ENCODE measurements around the gene MAEA.
A peak's percentile ranks its signal among the peaks of the same experiment; 100 is the strongest.

The MAEA gene

DNA sequence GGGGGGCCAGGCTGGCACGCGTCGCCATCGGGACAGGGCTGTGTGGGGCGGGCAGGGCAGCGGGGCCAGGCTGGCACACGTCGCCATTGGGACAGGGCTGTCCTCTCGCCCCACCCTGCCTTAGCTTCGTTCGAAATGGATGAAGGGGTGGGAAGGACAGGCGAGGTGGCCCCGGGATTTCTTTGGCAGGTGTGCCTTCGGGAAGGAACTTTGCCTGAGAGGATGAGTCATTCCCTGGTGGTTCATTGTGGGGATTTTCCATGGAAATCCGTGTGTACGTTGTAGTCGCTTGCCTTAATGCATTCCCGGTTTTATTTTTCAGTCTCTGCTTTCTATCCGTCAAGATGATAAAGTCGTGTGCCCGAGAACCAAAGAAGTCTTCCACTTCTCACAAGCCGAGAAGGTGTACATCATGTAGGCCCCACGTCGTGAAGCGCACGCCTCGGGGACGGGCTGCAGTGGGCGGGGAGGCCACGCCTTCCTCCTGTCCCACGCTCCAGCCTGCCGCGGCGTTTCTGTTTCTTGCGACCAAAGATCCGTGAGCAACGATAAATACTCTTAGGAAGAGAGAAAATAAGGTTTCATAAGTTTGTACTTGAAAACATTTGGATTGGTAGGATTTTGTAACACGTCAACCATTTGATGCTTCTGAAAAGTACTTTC is 49.2 kb downstream of the MAEA start:
- DNase-seq, result no peak

- DNase-seq, result no peak
Measured at GRCh38 chr4:1339489-1339888, 49.8 kb downstream of the MAEA start.

- no peak for DNase-seq
Measured at GRCh38 chr4:1340181-1340747, 50.6 kb downstream of the MAEA start.

GRCh38 chr4:1340861-1341260 is 51.2 kb downstream of the MAEA start:
- DNase-seq, result no peak

GRCh38 chr4:1342003-1342402 is 52.3 kb downstream of the MAEA start:
- no peak for DNase-seq

GRCh38 chr4:1344696-1345095 is 55.0 kb downstream of the MAEA start:
- DNase-seq, result no peak

GRCh38 chr4:1345903-1346780 is 56.5 kb downstream of the MAEA start:
- no peak for DNase-seq

DNA sequence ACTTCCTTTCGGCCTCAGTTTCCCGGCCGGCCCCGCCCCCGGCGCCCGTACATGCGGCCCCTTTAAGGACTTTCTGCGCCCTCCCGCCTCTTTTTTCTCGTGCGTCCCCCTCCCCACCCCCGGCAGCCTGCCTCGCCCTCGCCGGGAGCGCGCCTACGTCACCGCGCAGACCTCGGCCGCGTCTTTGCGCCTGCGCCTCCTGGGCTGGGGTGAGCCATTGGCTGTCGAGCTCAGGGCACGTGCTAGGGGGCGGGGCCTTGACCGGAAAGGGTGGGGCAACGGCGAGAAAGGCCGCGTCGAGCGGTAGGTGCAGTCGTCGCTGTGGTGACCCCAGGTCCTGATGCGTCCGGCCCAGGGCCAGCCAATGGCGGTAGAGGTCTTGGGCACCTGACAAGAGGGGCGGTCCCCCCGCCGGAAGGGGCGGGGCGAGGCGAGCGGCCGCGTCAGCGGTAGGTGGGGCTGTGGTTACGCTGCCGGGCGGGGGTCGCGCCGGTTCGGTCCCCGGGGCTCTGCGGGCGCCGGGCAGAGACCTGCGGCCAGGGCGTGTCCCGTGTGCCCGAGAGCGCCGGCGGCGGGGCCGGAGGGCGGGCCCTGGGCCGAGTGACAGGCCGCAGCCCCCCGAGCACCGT is 57.2 kb downstream of the MAEA start, which contains the start of gene UVSSA:
UVSSA (plus strand) TSS at position 428 of the 629 bp plus-strand sequence. CDS start 884 bp downstream, outside the sequence.
- DNase-seq, result peak; percentile 100

- DNase-seq, result no peak
Measured at GRCh38 chr4:1347410-1347864, 57.7 kb downstream of the MAEA start.

DNA sequence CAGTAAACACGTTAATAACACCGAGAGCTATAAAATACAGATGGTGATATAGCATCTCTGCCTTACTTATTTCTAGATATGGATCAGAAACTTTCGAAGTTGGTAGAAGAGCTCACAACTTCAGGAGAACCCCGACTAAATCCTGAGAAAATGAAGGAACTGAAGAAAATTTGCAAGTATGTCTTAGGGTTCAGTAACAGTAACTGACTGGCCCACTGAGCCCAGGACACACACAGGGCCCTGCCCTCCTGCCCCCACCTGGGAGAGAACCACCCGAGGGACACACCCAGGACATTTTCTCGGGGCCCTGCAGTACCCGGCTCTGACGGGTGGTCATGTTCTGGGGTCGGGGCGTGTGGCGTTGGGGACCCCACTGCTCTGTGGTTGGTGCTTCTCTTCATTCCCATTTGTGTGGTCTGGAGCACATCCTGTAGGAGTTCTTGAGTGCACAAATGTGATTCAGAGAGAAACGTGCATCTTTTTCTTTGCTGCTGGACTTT is 58.4 kb downstream of the MAEA start:
- DNase-seq, result no peak

DNA sequence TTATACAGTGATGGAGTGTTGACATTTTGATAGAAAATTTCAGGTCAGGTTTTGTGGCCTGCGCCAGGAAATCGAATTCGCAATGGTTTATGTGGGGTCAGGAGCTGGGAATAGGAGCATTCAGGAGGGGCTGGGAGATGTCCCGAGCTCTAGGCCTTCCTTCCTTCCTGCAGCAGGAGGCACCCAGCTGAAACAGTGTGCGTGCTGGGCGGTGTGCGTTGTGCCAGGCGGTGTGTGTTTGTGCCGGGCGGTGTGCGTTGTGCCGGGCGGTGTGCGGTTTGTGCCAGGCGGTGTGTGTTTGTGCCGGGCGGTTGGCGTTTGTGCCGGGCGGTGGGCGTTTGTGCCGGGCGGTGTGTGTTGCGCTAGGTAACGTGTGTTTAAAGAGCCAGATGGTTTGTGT is 59.1 kb downstream of the MAEA start:
- no peak for DNase-seq

- no peak for DNase-seq
Measured at GRCh38 chr4:1349359-1350168, 59.9 kb downstream of the MAEA start.

- DNase-seq, result no peak
Measured at GRCh38 chr4:1350169-1350520, 60.5 kb downstream of the MAEA start.

GRCh38 chr4:1351854-1352566 is 62.3 kb downstream of the MAEA start:
- DNase-seq, result peak; percentile 68

DNA sequence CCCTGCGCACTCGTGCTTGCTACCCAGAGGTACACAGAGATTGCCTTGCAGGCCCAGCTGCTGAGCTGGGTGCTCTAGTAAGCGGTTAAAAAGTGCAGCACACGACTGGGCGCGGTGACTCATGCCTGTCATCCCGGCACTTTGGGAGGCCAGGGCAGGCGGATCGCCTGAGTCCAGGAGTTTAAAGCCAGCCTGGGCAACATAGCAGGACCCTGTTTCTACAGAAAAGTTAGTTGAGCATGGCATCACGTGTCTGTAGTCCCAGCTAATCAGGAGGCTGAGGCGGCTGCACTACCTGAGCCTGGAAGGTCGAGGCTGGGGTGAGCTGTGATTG is 62.8 kb downstream of the MAEA start:
- DNase-seq, result no peak

DNA sequence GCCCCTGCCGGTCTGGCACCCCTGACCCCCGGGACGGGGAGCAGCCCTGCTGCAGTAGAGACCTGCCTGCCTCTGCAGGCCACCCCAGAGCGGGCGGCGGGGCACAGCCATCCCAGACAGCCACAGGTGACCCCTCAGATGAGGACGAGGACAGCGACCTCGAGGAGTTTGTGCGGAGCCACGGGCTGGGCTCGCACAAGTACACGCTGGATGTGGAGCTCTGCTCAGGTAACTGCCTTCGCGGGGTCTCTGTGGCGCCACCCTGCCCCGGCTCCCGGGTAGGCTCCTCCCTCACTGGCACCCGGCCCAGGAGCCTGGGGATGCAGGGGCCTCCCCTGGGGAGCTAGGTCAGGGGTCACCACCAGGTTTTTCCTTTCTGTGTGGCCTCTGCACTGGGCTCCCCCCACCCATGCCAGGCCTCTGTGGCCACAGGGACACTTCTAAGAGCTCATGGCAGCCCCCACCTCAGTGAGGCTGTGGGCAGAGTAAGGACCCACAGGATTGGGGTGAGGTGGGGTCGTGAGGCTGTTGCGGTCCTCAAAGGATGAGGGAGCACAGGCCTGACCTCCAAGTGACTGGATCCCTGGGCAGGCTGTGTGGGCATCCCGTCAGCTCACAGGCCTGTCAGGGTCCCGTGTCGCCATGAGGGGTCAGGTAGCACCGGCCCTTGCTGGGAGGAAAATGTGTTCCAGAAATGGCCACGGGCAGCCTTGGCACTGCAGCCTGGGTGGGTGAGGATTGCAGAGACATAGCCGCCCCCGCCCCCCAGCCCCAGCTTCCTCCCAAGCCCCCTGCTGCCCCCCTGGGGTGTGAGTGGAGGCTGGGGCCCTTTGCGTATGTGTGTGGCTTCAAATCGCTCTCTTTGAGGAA is 63.7 kb downstream of the MAEA start:
- DNase-seq, result no peak

DNA sequence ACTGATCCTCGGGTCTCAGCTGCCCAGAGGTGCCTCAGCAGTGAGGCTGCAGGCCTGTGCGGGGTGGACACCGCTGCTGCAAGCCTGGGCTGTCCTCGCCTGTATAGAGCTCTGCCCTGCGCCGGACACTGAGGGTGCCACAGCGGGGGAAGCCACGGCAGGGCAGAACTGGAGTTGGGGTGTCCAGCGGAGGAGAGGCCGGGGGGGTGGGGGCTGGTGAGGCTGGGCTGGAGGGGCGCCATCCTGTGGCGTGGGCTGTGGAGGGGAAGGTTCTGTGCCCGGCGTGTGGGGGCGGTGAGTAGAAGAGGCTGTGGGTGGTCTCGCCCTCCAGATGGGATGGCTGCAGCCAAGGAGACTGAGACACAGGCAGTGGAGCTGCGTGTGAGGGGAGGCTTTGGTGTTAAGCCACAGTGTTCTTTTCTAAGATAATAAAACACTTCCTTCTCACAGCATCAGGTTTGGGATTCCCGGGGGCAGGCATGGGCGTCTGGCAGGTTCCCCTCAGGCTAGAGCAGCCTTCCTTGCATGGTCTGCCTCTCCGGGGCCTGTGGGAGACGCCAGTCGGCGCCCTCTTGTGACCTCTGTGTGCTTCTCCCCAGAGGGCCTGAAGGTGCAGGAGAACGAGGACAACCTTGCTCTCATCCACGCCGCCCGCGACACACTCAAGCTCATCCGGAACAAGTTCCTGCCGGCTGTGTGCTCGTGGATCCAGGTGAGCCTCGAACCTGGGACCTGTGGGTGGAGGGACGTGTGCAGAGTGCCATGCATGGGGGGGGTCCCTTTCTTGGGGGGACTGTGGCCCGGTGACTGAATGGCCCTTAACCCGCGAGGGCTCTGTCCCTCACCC is 64.7 kb downstream of the MAEA start:
- DNase-seq, result no peak

DNA sequence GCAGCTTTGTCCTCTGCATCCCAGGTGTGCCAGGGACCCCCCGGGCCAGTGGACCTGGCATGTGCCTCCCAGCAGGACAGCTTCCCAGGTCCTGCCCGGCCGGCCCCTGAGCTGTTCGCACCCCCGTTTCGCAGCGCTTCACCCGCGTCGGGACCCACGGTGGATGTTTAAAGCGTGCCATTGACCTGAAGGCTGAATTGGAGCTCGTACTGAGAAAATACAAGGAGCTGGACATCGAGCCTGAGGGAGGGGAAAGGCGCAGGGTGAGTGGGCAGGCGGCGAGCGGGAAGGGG is 65.2 kb downstream of the MAEA start:
- no peak for DNase-seq

DNA sequence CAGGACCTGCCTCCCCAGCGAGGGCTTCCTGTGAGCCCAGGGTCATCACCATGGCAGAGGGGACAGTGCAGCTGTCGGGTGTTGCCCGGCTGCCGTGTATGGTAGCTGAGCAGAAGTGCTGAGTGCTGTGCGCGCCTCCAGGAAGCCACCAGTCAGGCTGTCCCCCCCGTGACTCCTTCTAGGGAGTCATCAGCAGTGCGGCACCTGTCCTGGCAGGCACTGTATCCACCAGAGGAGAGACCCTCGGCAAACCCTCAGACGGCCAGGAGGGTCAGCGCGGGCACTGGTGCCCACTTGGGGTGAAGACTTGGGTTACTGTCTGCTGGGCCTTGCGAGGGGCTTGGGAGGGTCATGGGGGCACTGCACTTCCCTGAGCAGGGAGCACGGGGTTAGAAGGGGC is 65.7 kb downstream of the MAEA start:
- DNase-seq, result no peak

Data from NK-92 treated with Interleukin-12 subunit alpha and Interleukin-12 subunit beta, amount 100 ng/mL, for 24 hours (cell line).